Hepatocyte (in vitro differentiated cells): ENCODE results near the gene ZP1.
A peak's percentile ranks its signal among the peaks of the same experiment; 100 is the strongest.

Source experiments
- EZH2 ChIP-seq: fragments of 200-600 bp; sonication (generic); IDR thresholded peaks from 2 replicates; pipeline ENCODE4 v1.6.1; 2016; ENCODE audit warnings: antibody characterized with exemption, mild to moderate bottlenecking, borderline replicate concordance
- TF ChIP-seq, protein P1 (sequence below): fragments of 200-600 bp; sonication (generic); IDR thresholded peaks from 2 replicates; pipeline ENCODE4 v1.5.1; 2016; ENCODE audit warnings: antibody characterized with exemption, mild to moderate bottlenecking; ENCODE audit not compliant: poor library complexity

GRCh38 chr11:60887556-60887955 lies 20.2 kb downstream of the ZP1 start:
- TF ChIP-seq, protein P1, sequence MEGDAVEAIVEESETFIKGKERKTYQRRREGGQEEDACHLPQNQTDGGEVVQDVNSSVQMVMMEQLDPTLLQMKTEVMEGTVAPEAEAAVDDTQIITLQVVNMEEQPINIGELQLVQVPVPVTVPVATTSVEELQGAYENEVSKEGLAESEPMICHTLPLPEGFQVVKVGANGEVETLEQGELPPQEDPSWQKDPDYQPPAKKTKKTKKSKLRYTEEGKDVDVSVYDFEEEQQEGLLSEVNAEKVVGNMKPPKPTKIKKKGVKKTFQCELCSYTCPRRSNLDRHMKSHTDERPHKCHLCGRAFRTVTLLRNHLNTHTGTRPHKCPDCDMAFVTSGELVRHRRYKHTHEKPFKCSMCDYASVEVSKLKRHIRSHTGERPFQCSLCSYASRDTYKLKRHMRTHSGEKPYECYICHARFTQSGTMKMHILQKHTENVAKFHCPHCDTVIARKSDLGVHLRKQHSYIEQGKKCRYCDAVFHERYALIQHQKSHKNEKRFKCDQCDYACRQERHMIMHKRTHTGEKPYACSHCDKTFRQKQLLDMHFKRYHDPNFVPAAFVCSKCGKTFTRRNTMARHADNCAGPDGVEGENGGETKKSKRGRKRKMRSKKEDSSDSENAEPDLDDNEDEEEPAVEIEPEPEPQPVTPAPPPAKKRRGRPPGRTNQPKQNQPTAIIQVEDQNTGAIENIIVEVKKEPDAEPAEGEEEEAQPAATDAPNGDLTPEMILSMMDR: peak; percentile 47
- TF ChIP-seq EZH2: no peak
